ENCODE measurements around the gene AOPEP. TPM values are rescaled to one million over a fixed set of nuclear protein-coding genes. Genes with fewer than 3 reads are reported as not detected.

Gene AOPEP
- total and polyA plus RNA-seq, 11 donors, result 105 to 310 (median 185) TPM

DNA sequence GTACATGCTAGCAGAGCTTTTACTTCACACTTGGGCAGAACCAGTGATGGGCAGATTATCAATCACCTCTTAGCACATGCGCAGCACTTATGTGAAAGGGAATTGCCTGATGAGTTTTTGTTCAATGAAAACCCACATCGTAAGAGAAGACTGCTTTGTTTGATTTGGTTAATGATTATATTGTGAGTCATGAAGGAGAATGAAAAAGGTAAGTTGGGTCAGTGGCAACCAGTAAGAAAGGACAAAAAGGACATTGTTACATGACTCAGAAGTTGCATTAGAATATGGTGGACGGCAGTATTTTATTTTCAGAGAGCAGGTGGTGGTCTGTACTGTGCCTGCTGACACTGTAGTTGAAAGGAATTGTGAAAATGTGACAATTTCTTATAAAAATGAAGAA, 127.4 kb downstream of the AOPEP start:
- Histone ChIP-seq H3K27ac (no peak overlapping the region), H3K9me3 (peaks cover 0 to 8% (median 0%) of the 10 kb centered on the region in 12 donors), H3K36me3 (no peaks in the 10 kb centered on the region), H3K4me1 (peaks cover 0 to 2% (median 0%) of the 10 kb centered on the region in 12 donors), H3K27me3 (no peaks in the 10 kb centered on the region), H3K4me3 (no peak overlapping the region)
- ATAC-seq (no peak), DNase-seq (no peak)
- intact Hi-C loops (cut with DNase I), result loop anchor here in 1 of 10 donors (10.0 kb wide), 1 partner anchor 59 kb away; no protein-coding TSS in a partner anchor
- TF ChIP-seq POLR2A (IDR thresholded peaks at IDR 0.05), result no peak
- TF ChIP-seq, protein P1, sequence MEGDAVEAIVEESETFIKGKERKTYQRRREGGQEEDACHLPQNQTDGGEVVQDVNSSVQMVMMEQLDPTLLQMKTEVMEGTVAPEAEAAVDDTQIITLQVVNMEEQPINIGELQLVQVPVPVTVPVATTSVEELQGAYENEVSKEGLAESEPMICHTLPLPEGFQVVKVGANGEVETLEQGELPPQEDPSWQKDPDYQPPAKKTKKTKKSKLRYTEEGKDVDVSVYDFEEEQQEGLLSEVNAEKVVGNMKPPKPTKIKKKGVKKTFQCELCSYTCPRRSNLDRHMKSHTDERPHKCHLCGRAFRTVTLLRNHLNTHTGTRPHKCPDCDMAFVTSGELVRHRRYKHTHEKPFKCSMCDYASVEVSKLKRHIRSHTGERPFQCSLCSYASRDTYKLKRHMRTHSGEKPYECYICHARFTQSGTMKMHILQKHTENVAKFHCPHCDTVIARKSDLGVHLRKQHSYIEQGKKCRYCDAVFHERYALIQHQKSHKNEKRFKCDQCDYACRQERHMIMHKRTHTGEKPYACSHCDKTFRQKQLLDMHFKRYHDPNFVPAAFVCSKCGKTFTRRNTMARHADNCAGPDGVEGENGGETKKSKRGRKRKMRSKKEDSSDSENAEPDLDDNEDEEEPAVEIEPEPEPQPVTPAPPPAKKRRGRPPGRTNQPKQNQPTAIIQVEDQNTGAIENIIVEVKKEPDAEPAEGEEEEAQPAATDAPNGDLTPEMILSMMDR (IDR thresholded peaks at IDR 0.05), result no peak
- 95 to 97% (median 96%) methylated on average over 3 of the region's 3 CpGs for WGBS, 4 donors

DNA sequence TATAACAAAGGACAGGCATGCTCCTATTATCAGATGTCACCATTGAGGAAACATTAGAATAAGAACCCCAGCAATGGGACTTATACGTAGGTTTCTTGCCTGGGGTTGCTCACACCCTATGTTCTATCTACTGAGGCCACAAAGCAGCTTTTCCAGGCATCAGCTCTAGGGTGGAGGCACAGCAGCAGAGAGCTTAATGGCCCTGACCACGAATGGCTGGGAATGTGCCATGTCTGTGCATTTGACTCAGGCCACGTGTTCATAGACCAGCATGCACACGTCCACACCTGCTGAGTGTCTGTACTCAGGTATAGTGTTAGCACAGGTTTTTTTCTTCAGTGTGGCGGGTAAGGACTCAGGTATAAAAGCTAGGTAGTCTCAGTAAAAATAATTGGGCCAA, 129.4 kb downstream of the AOPEP start:
- TF ChIP-seq POLR2A (IDR thresholded peaks at IDR 0.05), result no peak
- TF ChIP-seq, protein P1 (IDR thresholded peaks at IDR 0.05), result no peak
- H3K27ac ChIP-seq, result no peak overlapping the region
- no peaks in the 10 kb centered on the region for H3K27me3 ChIP-seq
- H3K9me3 ChIP-seq, result peaks cover 0 to 8% (median 0%) of the 10 kb centered on the region in 12 donors
- peaks cover 0 to 8% (median 0%) of the 10 kb centered on the region in 12 donors for H3K4me1 ChIP-seq
- WGBS, 4 donors, result 84 to 96% (median 96%) methylated on average over 5 of the region's 5 CpGs
- H3K4me3 ChIP-seq, result no peak overlapping the region
- ATAC-seq (no peak), DNase-seq (no peak)
- intact Hi-C loops (cut with DNase I), result loop anchor here in 2 of 10 donors (5.0 to 10.0 kb wide), 2 partner anchors 39 to 61 kb away; no protein-coding TSS in a partner anchor
- H3K36me3 ChIP-seq, result no peaks in the 10 kb centered on the region

DNA sequence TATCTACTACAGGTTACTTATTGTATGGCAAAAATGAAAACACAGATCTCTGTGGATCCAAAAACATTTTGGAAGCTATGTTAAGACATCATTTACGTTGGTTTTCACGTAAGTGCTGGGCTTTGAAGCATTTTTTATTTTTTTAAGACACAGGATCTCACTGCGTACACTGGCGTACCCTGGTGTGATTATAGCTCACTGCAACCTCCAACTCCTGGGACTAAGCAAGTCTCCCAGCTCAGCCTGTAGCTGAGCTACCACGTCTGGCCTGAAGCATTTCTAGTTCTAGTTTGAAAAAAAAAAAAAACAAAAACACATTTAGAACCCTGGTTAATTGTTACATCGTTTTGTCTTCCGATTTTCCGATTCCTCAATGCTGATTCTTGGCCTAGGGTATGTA, 131.3 kb downstream of the AOPEP start:
- DNase-seq, result no peak
- no peak overlapping the region for H3K27ac ChIP-seq
- WGBS, 4 donors, result 91 to 98% (median 95%) methylated on average over 8 of the region's 8 CpGs
- no peaks in the 10 kb centered on the region for H3K36me3 ChIP-seq
- peaks cover 0 to 20% (median 0%) of the 10 kb centered on the region in 12 donors for H3K4me1 ChIP-seq
- H3K4me3 ChIP-seq, result no peak overlapping the region
- H3K9me3 ChIP-seq, result peaks cover 0 to 8% (median 0%) of the 10 kb centered on the region in 12 donors
- ATAC-seq, result no peak
- intact Hi-C loops (cut with DNase I), result loop anchor here in 2 of 10 donors (5.0 to 10.0 kb wide), 2 partner anchors 40 to 63 kb away; no protein-coding TSS in a partner anchor
- no peak for TF ChIP-seq POLR2A (IDR thresholded peaks at IDR 0.05)
- TF ChIP-seq, protein P1 (IDR thresholded peaks at IDR 0.05), result no peak
- H3K27me3 ChIP-seq, result no peaks in the 10 kb centered on the region

DNA sequence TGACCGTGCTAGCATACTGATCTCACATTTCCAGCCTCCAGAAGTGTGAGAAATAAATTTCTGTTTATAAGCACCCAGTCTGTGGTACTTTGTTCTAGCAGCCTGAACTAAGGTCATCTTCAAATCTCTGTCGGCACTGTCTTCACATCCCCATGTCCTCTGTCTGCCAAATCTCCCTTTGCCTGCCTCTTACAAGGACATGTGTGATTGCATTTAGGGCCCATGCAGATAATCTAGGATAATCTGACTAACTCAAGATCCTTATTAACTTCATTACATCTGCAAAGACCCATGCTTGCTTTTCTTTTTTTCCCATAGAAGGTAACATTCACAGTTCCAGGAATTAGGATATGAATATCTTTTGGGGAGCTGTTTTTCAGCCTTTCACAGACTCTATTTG, 132.7 kb downstream of the AOPEP start:
- H3K27me3 ChIP-seq, result no peaks in the 10 kb centered on the region
- H3K9me3 ChIP-seq, result peaks cover 0 to 8% (median 0%) of the 10 kb centered on the region in 12 donors
- no peak overlapping the region for H3K27ac ChIP-seq
- intact Hi-C loops (cut with DNase I), result loop anchor here in 2 of 10 donors (5.0 to 10.0 kb wide), 2 partner anchors 42 to 64 kb away; no protein-coding TSS in a partner anchor
- DNase-seq, result no peak
- no peak for ATAC-seq
- WGBS, 4 donors, result 61 to 78% (median 73%) methylated on average over 2 of the region's 2 CpGs
- H3K4me1 ChIP-seq, result peaks cover 0 to 28% (median 6%) of the 10 kb centered on the region in 12 donors
- H3K36me3 ChIP-seq, result no peaks in the 10 kb centered on the region
- no peak overlapping the region for H3K4me3 ChIP-seq
- TF ChIP-seq POLR2A (IDR thresholded peaks at IDR 0.05), result no peak
- TF ChIP-seq, protein P1 (IDR thresholded peaks at IDR 0.05), result no peak

Data from heart left ventricle (tissue), 16 donors.